Upper lobe of right lung (tissue), 1 donor: ENCODE results near the gene LYPD6. TPM values are rescaled to one million over a fixed set of nuclear protein-coding genes. Genes with fewer than 3 reads are reported as not detected.
"Not testable (repeated sequence)": the region's sequence is repeated elsewhere in the genome, so short reads cannot be mapped to it uniquely, and the experiment has no call there.

Experiments
- ATAC-seq: fragments of 200-7000 bp; cut with Tn5 transposase; one replicate; pipeline ENCODE4 v1.9.1; 2020; ENCODE audit warnings: mild to moderate bottlenecking, moderate library complexity
- DNase-seq: peaks from one replicate; pipeline ENCODE4 v3.0.0-alpha.2; 2020
- H3K27ac ChIP-seq: fragments of 200-600 bp; one replicate; pipeline ENCODE4 v1.8.0; 2022
- H3K27me3 ChIP-seq: fragments of 200-600 bp; one replicate; pipeline ENCODE4 v1.8.0; 2022; ENCODE audit warnings: mild to moderate bottlenecking
- H3K36me3 ChIP-seq: fragments of 200-600 bp; one replicate; pipeline ENCODE4 v1.8.0; 2022
- H3K4me1 ChIP-seq: fragments of 200-600 bp; one replicate; pipeline ENCODE4 v1.8.0; 2022
- H3K4me3 ChIP-seq: fragments of 200-600 bp; one replicate; pipeline ENCODE4 v1.8.0; 2022; ENCODE audit warnings: mild to moderate bottlenecking
- H3K9me3 ChIP-seq: fragments of 200-600 bp; one replicate; pipeline ENCODE4 v1.8.0; 2022
- intact Hi-C: fragments of 100-400 bp; cut with DNase I; formaldehyde crosslinking; loops from one replicate; pipeline ENCODE4 v1.11.0; 2022
- total RNA-seq: library from RNA; stranded (reverse); fragmentation: NEBNext Ultra II Directional; extraction: Animal tissue kit (Norgen Biotek cat#: 25700); gene quantifications from one replicate; pipeline ENCODE4 v1.2.1, GENCODE V29; 2021
- TF ChIP-seq, protein P1 (sequence below): fragments of 200-600 bp; IDR thresholded peaks from one replicate; pipeline ENCODE4 v1.8.0; 2022; ENCODE audit warnings: antibody characterized with exemption
- donor health status: DM: no; HTN: yes; CAD: no; lungs with severe emphysema.

Gene LYPD6
- total RNA-seq, 1 donor from 2014 or later: 0.29 TPM

DNA sequence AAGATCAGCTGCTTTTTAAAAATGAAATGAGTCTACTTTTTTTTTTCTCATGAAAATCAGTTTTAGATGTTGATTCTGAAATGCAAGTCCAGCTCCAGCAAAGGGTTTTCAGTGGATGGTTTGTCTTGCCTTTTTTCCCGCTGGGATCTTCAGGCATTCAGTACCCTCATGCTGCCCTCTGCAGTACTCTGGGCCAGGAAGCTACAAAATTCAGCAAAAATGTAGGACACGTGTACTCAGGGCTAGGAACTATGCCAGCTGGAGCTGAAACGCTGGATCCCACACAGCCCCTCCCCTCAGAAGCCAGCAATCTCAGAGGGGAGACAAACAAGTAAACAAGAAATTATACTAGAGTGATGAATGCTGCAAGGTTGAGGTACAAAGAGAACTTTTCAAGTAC, 159.9 kb downstream of the LYPD6 start:
- TF ChIP-seq, protein P1, sequence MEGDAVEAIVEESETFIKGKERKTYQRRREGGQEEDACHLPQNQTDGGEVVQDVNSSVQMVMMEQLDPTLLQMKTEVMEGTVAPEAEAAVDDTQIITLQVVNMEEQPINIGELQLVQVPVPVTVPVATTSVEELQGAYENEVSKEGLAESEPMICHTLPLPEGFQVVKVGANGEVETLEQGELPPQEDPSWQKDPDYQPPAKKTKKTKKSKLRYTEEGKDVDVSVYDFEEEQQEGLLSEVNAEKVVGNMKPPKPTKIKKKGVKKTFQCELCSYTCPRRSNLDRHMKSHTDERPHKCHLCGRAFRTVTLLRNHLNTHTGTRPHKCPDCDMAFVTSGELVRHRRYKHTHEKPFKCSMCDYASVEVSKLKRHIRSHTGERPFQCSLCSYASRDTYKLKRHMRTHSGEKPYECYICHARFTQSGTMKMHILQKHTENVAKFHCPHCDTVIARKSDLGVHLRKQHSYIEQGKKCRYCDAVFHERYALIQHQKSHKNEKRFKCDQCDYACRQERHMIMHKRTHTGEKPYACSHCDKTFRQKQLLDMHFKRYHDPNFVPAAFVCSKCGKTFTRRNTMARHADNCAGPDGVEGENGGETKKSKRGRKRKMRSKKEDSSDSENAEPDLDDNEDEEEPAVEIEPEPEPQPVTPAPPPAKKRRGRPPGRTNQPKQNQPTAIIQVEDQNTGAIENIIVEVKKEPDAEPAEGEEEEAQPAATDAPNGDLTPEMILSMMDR: no peak
- Histone ChIP-seq H3K4me1 (no peaks in the 10 kb centered on the region), H3K9me3 (no peaks in the 10 kb centered on the region), H3K36me3 (no peaks in the 10 kb centered on the region), H3K4me3 (no peak overlapping the region), H3K27ac (no peak overlapping the region), H3K27me3 (peaks cover 11% of the 10 kb centered on the region)
- DNase-seq (no peak), ATAC-seq (no peak)
- intact Hi-C loops: no loop called here

DNA sequence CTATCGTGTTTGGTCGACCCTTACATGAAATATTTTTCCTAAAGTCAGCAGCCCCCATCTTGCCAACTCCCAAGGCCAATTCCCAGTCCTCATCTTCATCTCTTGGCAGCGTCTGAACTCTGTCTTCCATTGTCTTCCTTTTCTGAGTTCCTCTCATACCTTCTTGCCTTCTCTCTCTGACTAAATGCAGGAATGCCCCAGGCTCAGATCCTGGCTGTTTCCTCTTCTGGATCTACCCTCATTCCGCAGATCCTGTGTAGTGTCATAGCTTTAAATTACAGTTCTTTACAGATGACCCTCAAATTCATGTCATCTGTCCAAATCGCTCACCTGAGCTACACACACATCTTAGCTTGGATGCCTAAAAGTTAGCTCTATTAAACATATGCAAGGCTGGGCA, 162.5 kb downstream of the LYPD6 start:
- ATAC-seq: no peak
- DNase-seq: no peak
- H3K27ac ChIP-seq: no peak overlapping the region
- peaks cover 6% of the 10 kb centered on the region for H3K27me3 ChIP-seq
- H3K4me1 ChIP-seq: no peaks in the 10 kb centered on the region
- TF ChIP-seq, protein P1: no peak
- intact Hi-C loops: no loop called here
- H3K36me3 ChIP-seq: no peaks in the 10 kb centered on the region
- no peaks in the 10 kb centered on the region for H3K9me3 ChIP-seq
- no peak overlapping the region for H3K4me3 ChIP-seq

DNA sequence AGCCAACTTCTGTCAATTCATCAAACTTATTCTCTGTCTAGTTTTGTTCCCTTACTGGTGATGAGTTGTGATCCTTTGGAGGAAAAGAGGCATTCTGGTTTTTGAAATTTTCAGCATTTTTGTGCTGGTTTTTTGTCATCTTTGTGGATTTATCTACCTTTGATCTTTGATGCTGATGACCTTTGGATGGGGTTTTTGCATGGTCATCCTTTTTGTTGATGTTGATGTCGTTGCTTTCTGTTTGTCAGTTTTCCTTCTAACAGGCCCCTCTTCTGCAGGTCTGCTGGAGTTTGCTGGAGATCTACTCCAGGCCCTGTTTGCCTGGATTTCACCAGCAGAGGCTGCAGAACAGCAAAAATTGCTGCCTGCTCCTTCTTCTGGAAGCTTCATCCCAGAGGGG, 168.8 kb downstream of the LYPD6 start:
- H3K4me1 ChIP-seq, H3K27me3 ChIP-seq, H3K36me3 ChIP-seq, intact Hi-C loops, H3K4me3 ChIP-seq, DNase-seq, H3K9me3 ChIP-seq, H3K27ac ChIP-seq, ATAC-seq: not testable (repeated sequence)

- H3K36me3 ChIP-seq, ATAC-seq, H3K27me3 ChIP-seq, H3K9me3 ChIP-seq, DNase-seq, H3K4me1 ChIP-seq, H3K4me3 ChIP-seq, intact Hi-C loops, H3K27ac ChIP-seq: not testable (repeated sequence)
Measured at GRCh38 chr2:149506808-149507207, 176.4 kb downstream of the LYPD6 start.

DNA sequence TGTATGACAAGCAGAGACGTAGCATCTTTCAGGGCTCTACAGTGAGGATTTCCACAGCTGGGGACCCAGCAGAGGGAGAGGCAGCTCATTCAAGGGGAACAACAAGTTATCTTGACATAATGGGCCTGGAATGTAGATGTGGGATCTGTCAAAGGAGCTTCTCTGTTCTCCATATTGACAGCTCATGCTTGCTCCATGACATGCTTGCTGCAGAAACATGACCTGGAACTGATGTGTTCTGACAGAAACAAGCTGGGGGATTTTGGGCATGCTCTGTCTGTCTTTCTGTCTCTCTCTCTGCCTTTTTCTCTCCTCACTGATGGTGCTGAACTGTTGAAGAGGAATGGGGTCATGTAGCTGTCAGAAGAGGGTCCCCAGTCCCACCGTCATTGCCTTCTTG, 177.6 kb downstream of the LYPD6 start:
- no peaks in the 10 kb centered on the region for H3K36me3 ChIP-seq
- no peaks in the 10 kb centered on the region for H3K4me1 ChIP-seq
- H3K27ac ChIP-seq: no peak overlapping the region
- DNase-seq (no peak), ATAC-seq (no peak)
- intact Hi-C loops: no loop called here
- H3K9me3 ChIP-seq: no peaks in the 10 kb centered on the region
- no peaks in the 10 kb centered on the region for H3K27me3 ChIP-seq
- TF ChIP-seq, protein P1: no peak
- H3K4me3 ChIP-seq: no peak overlapping the region

GRCh38 chr2:149513461-149513860, 183.1 kb downstream of the LYPD6 start:
- no peak overlapping the region for H3K27ac ChIP-seq
- TF ChIP-seq, protein P1: no peak
- no peaks in the 10 kb centered on the region for H3K36me3 ChIP-seq
- peaks cover 5% of the 10 kb centered on the region for H3K27me3 ChIP-seq
- ATAC-seq (no peak), DNase-seq (no peak)
- no peaks in the 10 kb centered on the region for H3K4me1 ChIP-seq
- intact Hi-C loops: no loop called here
- no peaks in the 10 kb centered on the region for H3K9me3 ChIP-seq
- H3K4me3 ChIP-seq: no peak overlapping the region
